GM18520 (cell line): Measurements from ENCODE around the gene MRPS27.
"Not testable (repeated sequence)": the region's sequence is repeated elsewhere in the genome, so short reads cannot be mapped to it uniquely, and the experiment has no call there.

Source experiments
- ATAC-seq: cut with Tn5 transposase; IDR thresholded peaks from one replicate; pipeline ENCODE4 v1.9.1; 2021; ENCODE audit not compliant: unreplicated experiment

Gene MRPS27

GRCh38 chr5:72177538-72177937, 142.5 kb downstream of the MRPS27 start:
- ATAC-seq, result no peak

GRCh38 chr5:72172786-72173185, 147.3 kb downstream of the MRPS27 start:
- ATAC-seq, result no peak

DNA sequence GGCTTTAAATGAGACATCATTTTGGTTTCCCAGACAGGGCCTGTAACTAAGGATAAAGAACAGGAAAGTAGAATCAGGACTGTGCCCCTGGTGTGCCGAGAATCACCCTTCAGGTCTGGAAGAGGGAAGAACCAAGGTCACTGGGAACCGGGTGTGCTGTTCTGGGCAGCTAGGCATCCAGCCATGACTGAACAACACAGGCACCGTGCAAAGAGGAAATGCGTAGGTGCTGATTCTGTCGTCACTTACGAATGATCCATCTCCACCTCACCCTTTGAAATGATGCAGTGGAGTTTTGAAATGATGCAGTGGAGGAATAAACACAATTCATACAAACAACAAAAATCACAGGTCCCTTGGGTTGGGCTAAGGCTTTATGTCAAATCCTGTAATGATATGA, 148.4 kb downstream of the MRPS27 start:
- no peak for ATAC-seq

- not testable (repeated sequence) for ATAC-seq
Observed at GRCh38 chr5:72171181-72171580, 148.9 kb downstream of the MRPS27 start.

DNA sequence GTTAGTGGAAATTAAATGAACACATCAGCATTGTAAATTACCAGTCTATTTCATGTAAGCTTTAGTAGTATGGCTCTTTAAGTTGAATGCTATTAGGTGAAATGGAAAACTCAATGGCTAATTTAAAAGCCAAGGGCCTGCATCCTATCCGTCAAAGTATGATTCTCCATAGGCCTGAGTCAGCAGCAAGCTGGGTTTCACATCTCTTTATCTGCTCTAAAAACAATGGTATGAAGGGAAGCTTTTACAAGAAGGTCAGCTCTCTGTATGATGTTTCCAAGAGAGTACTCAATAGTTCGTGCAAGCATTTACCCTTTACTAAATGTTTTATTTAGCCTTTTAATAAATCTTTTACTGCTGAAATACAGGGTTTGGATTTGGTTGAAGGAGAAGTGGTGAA, 149.9 kb downstream of the MRPS27 start:
- no peak for ATAC-seq
